HCT116 (cell line): ENCODE measurements around the gene FAM171A2. TPM values are rescaled to one million over a fixed set of nuclear protein-coding genes. Genes with fewer than 3 reads are reported as not detected.
A peak's percentile ranks its signal among the peaks of the same experiment; 100 is the strongest.

Source experiments
- ATAC-seq: fragments of 200-7000 bp; cut with Tn5 transposase; 2 replicates; pipeline ENCODE4 v1.9.1; 2020; ENCODE audit warnings: mild to moderate bottlenecking, moderate library complexity
- BruUV-seq: library from RNA; stranded (reverse); fragments of 400-500 nt; replicated peaks from 2 replicates; lab custom pipeline; 2021; lab: Mats Ljungman, UMichigan
- CTCF ChIA-PET: fragments of 300-600 bp; sonication (Branson Sonifier 250); formaldehyde crosslinking; loops from one replicate; lab custom pipeline; 2021; ENCODE audit warnings: antibody characterized with exemption; lab: Charles Lee
- POLR2A ChIA-PET: fragments of 300-600, 350-600 bp; sonication (Branson Sonifier 250); formaldehyde crosslinking; loops from one replicate; lab custom pipeline; 2021; ENCODE audit warnings: antibody characterized with exemption; lab: Charles Lee
- RAD21 ChIA-PET, 2 experiments: fragments of 300-600 bp; sonication (Branson Sonifier 250); formaldehyde crosslinking; loops; one replicate each; lab custom pipeline; 2023; ENCODE audit warnings: low total read pairs in 2 of 2; ENCODE audit not compliant: uncharacterized antibody in 2 of 2, unreplicated experiment in 2 of 2, low non-redundant PET in 1 of 2; lab: Charles Lee
- DNase-seq: peaks from one replicate; pipeline ENCODE4 v3.0.0-alpha.2; 2010; ENCODE audit warnings: low read depth, low spot score
- H2AFZ ChIP-seq: fragments of 200-600 bp; shearing (Covaris generic), sonication (generic); 2 replicates; pipeline ENCODE4 v1.6.1; 2017; ENCODE audit warnings: low read depth, mixed run types, mixed read lengths, antibody characterized with exemption, low read length; ENCODE audit not compliant: poor library complexity, severe bottlenecking
- H3K27ac ChIP-seq: 2 replicates; pipeline ENCODE4 v1.5.1; 2012; ENCODE audit warnings: low read depth, low read length
- H3K27me3 ChIP-seq: fragments of 200-600 bp; sonication (generic); 2 replicates; pipeline ENCODE4 v1.6.1; 2016; ENCODE audit warnings: mixed run types, low read length, mixed read lengths; ENCODE audit not compliant: insufficient read depth
- H3K36me3 ChIP-seq, 2 experiments: fragments of 200-500 bp in 1 of 2; fragments of 200-600 bp in 1 of 2; sonication (Bioruptor generic) in 1 of 2; sonication (generic) in 1 of 2; 2 replicates each; pipeline versions ENCODE4 v1.5.1 to v1.6.1; 2014 to 2016; ENCODE audit warnings: low read length in 2 of 2, inconsistent platforms in 1 of 2, mixed read lengths in 1 of 2, mixed run types in 1 of 2; ENCODE audit not compliant: insufficient read depth in 2 of 2, control insufficient read depth in 1 of 2
- H3K4me1 ChIP-seq, 2 experiments: fragments of 200-600 bp in 1 of 2; sonication (generic) in 1 of 2; 2 replicates each; pipeline versions ENCODE4 v1.5.1 to v1.6.1; 2012 to 2017; ENCODE audit warnings: low read length in 2 of 2, inconsistent platforms in 1 of 2, mild to moderate bottlenecking in 1 of 2, mixed read lengths in 1 of 2, mixed run types in 1 of 2, moderate library complexity in 1 of 2; ENCODE audit not compliant: insufficient read depth in 2 of 2, control insufficient read depth in 1 of 2
- H3K4me2 ChIP-seq: fragments of 200-600 bp; sonication (generic); 2 replicates; pipeline ENCODE4 v1.6.1; 2017; ENCODE audit warnings: mixed run types, low read length, mixed read lengths
- H3K4me3 ChIP-seq, 2 experiments: fragments of 200-600 bp in 1 of 2; sonication (generic) in 1 of 2; replicated peaks in 1 of 2; 2 replicates each; pipeline ENCODE4 v1.5.1; 2011 to 2016; ENCODE audit warnings: low read length in 2 of 2, control low read depth in 1 of 2, low read depth in 1 of 2, mild to moderate bottlenecking in 1 of 2, mixed read lengths in 1 of 2, mixed run types in 1 of 2
- H3K79me2 ChIP-seq: fragments of 200-600 bp; sonication (generic); 2 replicates; pipeline ENCODE4 v1.6.1; 2017; ENCODE audit warnings: mild to moderate bottlenecking, mixed run types, low read length, moderate library complexity, mixed read lengths; ENCODE audit not compliant: insufficient read depth
- H3K9ac ChIP-seq: fragments of 200-600 bp; sonication (generic); 2 replicates; pipeline ENCODE4 v1.6.1; 2016; ENCODE audit warnings: low read length, mixed read lengths
- H3K9me2 ChIP-seq: fragments of 200-600 bp; sonication (generic), shearing (Covaris generic); 2 replicates; pipeline ENCODE4 v1.6.1; 2017; ENCODE audit warnings: mixed run types, mild to moderate bottlenecking, moderate library complexity; ENCODE audit not compliant: insufficient read depth
- H3K9me3 ChIP-seq, 2 experiments: fragments of 200-500 bp in 1 of 2; fragments of 200-600 bp in 1 of 2; sonication (Bioruptor generic) in 1 of 2; sonication (generic) in 1 of 2; 2 replicates each; pipeline ENCODE4 v1.6.1; 2014 to 2017; ENCODE audit warnings: low read length in 2 of 2, mixed read lengths in 2 of 2, inconsistent platforms in 1 of 2, low read depth in 1 of 2, mild to moderate bottlenecking in 1 of 2, mixed run types in 1 of 2, moderate library complexity in 1 of 2; ENCODE audit not compliant: control insufficient read depth in 1 of 2, insufficient read depth in 1 of 2
- H4K20me1 ChIP-seq: fragments of 200-600 bp; sonication (generic), shearing (Covaris generic); 2 replicates; pipeline ENCODE4 v1.6.1; 2017; ENCODE audit warnings: mixed run types, mild to moderate bottlenecking, moderate library complexity; ENCODE audit not compliant: insufficient read depth
- CBX3 ChIP-seq: IDR thresholded peaks from 2 replicates; pipeline ENCODE4 v1.6.1; 2012; ENCODE audit warnings: low read depth
- CEBPB ChIP-seq: IDR thresholded peaks from 2 replicates; pipeline ENCODE4 v1.6.1; 2012; ENCODE audit warnings: low read depth
- EGR1 ChIP-seq: IDR thresholded peaks from 2 replicates; pipeline ENCODE4 v1.6.1; 2012; ENCODE audit warnings: low read depth
- EZH2 ChIP-seq: fragments of 200-600 bp; sonication (generic); IDR thresholded peaks from 2 replicates; pipeline ENCODE4 v1.6.1; 2017; ENCODE audit warnings: antibody characterized with exemption, mixed run types
- EZH2phosphoT487 ChIP-seq: fragments of 200-600 bp; IDR thresholded peaks from 2 replicates; pipeline ENCODE4 v1.6.1; 2018; ENCODE audit warnings: antibody characterized with exemption, borderline replicate concordance
- FOSL1 ChIP-seq: IDR thresholded peaks from 2 replicates; pipeline ENCODE4 v1.6.1; 2012; ENCODE audit warnings: low read depth
- JUND ChIP-seq: IDR thresholded peaks from 2 replicates; pipeline ENCODE4 v1.6.1; 2012
- MAX ChIP-seq: IDR thresholded peaks from 2 replicates; pipeline ENCODE4 v1.6.1; 2012
- POLR2A ChIP-seq: IDR thresholded peaks from 2 replicates; pipeline ENCODE4 v1.7.0; 2011; ENCODE audit warnings: borderline replicate concordance; ENCODE audit not compliant: insufficient read depth, insufficient read length; ENCODE audit errors: extremely low read depth
- RAD21 ChIP-seq: IDR thresholded peaks from 2 replicates; pipeline ENCODE4 v1.6.1; 2012; ENCODE audit warnings: low read depth, mild to moderate bottlenecking
- SIN3A ChIP-seq: IDR thresholded peaks from 2 replicates; pipeline ENCODE4 v1.6.1; 2012; ENCODE audit warnings: low read depth
- SP1 ChIP-seq: IDR thresholded peaks from 2 replicates; pipeline ENCODE4 v1.6.1; 2012; ENCODE audit warnings: low read depth
- SRF ChIP-seq: IDR thresholded peaks from 2 replicates; pipeline ENCODE4 v1.6.1; 2012; ENCODE audit warnings: low read depth
- TCF7L2 ChIP-seq: IDR thresholded peaks from 2 replicates; pipeline ENCODE4 v1.7.0; 2011; ENCODE audit warnings: borderline replicate concordance, inconsistent platforms; ENCODE audit not compliant: insufficient read depth, insufficient read length; ENCODE audit errors: extremely low read depth
- ZFX ChIP-seq: fragments of 450-650 bp; IDR thresholded peaks from 2 replicates; pipeline ENCODE4 v1.6.1; 2017
- ZNF274 ChIP-seq: fragments of 200-500 bp; sonication (Bioruptor generic); IDR thresholded peaks from 2 replicates; pipeline ENCODE4 v1.6.1; 2014; ENCODE audit warnings: mild to moderate bottlenecking, low read depth, low read length, inconsistent platforms
- intact Hi-C: fragments of 100-400 bp; cut with micrococcal nuclease; formaldehyde crosslinking; loops from 2 replicates; pipeline ENCODE4 v1.10.0; 2022
- total RNA-seq: library from RNA; stranded (reverse); gene quantifications from one replicate; pipeline ENCODE4 v1.2.1, GENCODE V29; 2021; ENCODE audit not compliant: unreplicated experiment
- TF ChIP-seq, protein P1 (sequence below), 3 experiments: fragments of 200-600 bp in 1 of 3; sonication (generic) in 1 of 3; IDR thresholded peaks in 2 of 3; conservative IDR thresholded peaks in 1 of 3; 2 replicates each; pipeline ENCODE4 v1.5.1; 2012 to 2017; ENCODE audit warnings: low read depth in 2 of 3, low read length in 2 of 3, antibody characterized with exemption in 1 of 3, borderline replicate concordance in 1 of 3, control low read depth in 1 of 3, mild to moderate bottlenecking in 1 of 3, mixed read lengths in 1 of 3, mixed run types in 1 of 3, moderate library complexity in 1 of 3; ENCODE audit not compliant: insufficient read depth in 1 of 3
- TF ChIP-seq, protein P2 (sequence below): IDR thresholded peaks from 2 replicates; pipeline ENCODE4 v1.6.1; 2012
- TF ChIP-seq, protein P3 (sequence below): IDR thresholded peaks from 2 replicates; pipeline ENCODE4 v1.6.1; 2012; ENCODE audit warnings: low read depth
- TF ChIP-seq, protein P4 (sequence below): IDR thresholded peaks from 2 replicates; pipeline ENCODE4 v1.6.1; 2011; ENCODE audit warnings: mild to moderate bottlenecking, low read length, moderate library complexity; ENCODE audit not compliant: insufficient replicate concordance; ENCODE audit errors: extremely low read depth

FAM171A2 gene
- total RNA-seq, 1 experiment from 2014 or later: 18.0 TPM

- CTCF ChIA-PET: interaction anchor here (1.0 kb wide), 2 partner anchors 11 kb away, joined by 3 read pairs; no protein-coding TSS in a partner anchor
- no peaks in the 10 kb centered on the region for H4K20me1 ChIP-seq
- no TSS peak for BruUV-seq
- H3K4me1 ChIP-seq: peaks cover 3 to 28% of the 10 kb centered on the region in 2 experiments; a peak in 3 of 4 replicates
- no peaks in the 10 kb centered on the region for H3K36me3 ChIP-seq
- peak; percentile 57 for ATAC-seq
- no peaks in the 10 kb centered on the region for H3K27me3 ChIP-seq
- no peak overlapping the region; a peak in 1 of 4 replicates for H3K4me3 ChIP-seq
- POLR2A ChIA-PET: no interaction called here
- H3K9me3 ChIP-seq: no peaks in the 10 kb centered on the region
- H3K9ac ChIP-seq: no peak overlapping the region
- H2AFZ ChIP-seq: no peak overlapping the region
- intact Hi-C loops: loop anchor here (2.0 kb wide), 1 partner anchor 73 kb away; no protein-coding TSS in a partner anchor
- TF ChIP-seq JUND (no peak), ZNF274 (no peak), CEBPB (no peak), TCF7L2 (no peak), CBX3 (no peak), SIN3A (no peak), FOSL1 (no peak), RAD21 (no peak), ZFX (no peak), EZH2 (no peak), EGR1 (no peak), SRF (no peak), SP1 (no peak), POLR2A (no peak), EZH2phosphoT487 (no peak), MAX (no peak)
- TF ChIP-seq, protein P1, sequence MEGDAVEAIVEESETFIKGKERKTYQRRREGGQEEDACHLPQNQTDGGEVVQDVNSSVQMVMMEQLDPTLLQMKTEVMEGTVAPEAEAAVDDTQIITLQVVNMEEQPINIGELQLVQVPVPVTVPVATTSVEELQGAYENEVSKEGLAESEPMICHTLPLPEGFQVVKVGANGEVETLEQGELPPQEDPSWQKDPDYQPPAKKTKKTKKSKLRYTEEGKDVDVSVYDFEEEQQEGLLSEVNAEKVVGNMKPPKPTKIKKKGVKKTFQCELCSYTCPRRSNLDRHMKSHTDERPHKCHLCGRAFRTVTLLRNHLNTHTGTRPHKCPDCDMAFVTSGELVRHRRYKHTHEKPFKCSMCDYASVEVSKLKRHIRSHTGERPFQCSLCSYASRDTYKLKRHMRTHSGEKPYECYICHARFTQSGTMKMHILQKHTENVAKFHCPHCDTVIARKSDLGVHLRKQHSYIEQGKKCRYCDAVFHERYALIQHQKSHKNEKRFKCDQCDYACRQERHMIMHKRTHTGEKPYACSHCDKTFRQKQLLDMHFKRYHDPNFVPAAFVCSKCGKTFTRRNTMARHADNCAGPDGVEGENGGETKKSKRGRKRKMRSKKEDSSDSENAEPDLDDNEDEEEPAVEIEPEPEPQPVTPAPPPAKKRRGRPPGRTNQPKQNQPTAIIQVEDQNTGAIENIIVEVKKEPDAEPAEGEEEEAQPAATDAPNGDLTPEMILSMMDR (IDR thresholded peaks at IDR 0.05 in 2 of 3, conservative IDR thresholded peaks at IDR 0.05 in 1 of 3; ENCODE audit: borderline replicate concordance in 1 of 3, insufficient read depth in 1 of 3, low read depth in 2 of 3, low read length in 2 of 3): no peak
- TF ChIP-seq, protein P2, sequence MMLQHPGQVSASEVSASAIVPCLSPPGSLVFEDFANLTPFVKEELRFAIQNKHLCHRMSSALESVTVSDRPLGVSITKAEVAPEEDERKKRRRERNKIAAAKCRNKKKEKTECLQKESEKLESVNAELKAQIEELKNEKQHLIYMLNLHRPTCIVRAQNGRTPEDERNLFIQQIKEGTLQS: no peak
- TF ChIP-seq, protein P3, sequence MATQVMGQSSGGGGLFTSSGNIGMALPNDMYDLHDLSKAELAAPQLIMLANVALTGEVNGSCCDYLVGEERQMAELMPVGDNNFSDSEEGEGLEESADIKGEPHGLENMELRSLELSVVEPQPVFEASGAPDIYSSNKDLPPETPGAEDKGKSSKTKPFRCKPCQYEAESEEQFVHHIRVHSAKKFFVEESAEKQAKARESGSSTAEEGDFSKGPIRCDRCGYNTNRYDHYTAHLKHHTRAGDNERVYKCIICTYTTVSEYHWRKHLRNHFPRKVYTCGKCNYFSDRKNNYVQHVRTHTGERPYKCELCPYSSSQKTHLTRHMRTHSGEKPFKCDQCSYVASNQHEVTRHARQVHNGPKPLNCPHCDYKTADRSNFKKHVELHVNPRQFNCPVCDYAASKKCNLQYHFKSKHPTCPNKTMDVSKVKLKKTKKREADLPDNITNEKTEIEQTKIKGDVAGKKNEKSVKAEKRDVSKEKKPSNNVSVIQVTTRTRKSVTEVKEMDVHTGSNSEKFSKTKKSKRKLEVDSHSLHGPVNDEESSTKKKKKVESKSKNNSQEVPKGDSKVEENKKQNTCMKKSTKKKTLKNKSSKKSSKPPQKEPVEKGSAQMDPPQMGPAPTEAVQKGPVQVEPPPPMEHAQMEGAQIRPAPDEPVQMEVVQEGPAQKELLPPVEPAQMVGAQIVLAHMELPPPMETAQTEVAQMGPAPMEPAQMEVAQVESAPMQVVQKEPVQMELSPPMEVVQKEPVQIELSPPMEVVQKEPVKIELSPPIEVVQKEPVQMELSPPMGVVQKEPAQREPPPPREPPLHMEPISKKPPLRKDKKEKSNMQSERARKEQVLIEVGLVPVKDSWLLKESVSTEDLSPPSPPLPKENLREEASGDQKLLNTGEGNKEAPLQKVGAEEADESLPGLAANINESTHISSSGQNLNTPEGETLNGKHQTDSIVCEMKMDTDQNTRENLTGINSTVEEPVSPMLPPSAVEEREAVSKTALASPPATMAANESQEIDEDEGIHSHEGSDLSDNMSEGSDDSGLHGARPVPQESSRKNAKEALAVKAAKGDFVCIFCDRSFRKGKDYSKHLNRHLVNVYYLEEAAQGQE: no peak
- TF ChIP-seq, protein P4, sequence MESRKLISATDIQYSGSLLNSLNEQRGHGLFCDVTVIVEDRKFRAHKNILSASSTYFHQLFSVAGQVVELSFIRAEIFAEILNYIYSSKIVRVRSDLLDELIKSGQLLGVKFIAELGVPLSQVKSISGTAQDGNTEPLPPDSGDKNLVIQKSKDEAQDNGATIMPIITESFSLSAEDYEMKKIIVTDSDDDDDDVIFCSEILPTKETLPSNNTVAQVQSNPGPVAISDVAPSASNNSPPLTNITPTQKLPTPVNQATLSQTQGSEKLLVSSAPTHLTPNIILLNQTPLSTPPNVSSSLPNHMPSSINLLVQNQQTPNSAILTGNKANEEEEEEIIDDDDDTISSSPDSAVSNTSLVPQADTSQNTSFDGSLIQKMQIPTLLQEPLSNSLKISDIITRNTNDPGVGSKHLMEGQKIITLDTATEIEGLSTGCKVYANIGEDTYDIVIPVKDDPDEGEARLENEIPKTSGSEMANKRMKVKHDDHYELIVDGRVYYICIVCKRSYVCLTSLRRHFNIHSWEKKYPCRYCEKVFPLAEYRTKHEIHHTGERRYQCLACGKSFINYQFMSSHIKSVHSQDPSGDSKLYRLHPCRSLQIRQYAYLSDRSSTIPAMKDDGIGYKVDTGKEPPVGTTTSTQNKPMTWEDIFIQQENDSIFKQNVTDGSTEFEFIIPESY: no peak
- no peak overlapping the region for H3K27ac ChIP-seq
- no peaks in the 10 kb centered on the region for H3K9me2 ChIP-seq
- no peak for DNase-seq
- RAD21 ChIA-PET: interaction anchor here in 1 of 2 experiments (0.6 kb wide), 1 partner anchor 83 kb away, joined by 4 read pairs; no protein-coding TSS in a partner anchor
- H3K79me2 ChIP-seq: no peaks in the 10 kb centered on the region
- H3K4me2 ChIP-seq: peak overlapping the region; percentile 69
These were observed 56.1 kb downstream of the FAM171A2 start for GRCh38 chr17:44307387-44308186.
